Choroid plexus epithelial cell (primary cell): ENCODE results near the gene YBEY.

Source experiments
- DNase-seq: peaks from one replicate; pipeline ENCODE4 v3.0.0-alpha.2; 2010; ENCODE audit warnings: low read depth
- H3K4me3 ChIP-seq: 2 replicates; pipeline ENCODE4 v1.5.1; 2011; ENCODE audit warnings: low read depth, mild to moderate bottlenecking, control low read depth, low read length, moderate library complexity
- CTCF ChIP-seq: conservative IDR thresholded peaks from 2 replicates; pipeline ENCODE4 v1.5.1; 2011; ENCODE audit warnings: low read depth, mild to moderate bottlenecking, control low read depth, inconsistent platforms, low read length, moderate library complexity

YBEY gene

GRCh38 chr21:46326110-46326703, 40.1 kb downstream of the YBEY start:
- H3K4me3 ChIP-seq, result no peak overlapping the region
- TF ChIP-seq CTCF, result no peak
- DNase-seq, result no peak

GRCh38 chr21:46327711-46328110, 41.6 kb downstream of the YBEY start:
- DNase-seq, result no peak
- H3K4me3 ChIP-seq, result no peak overlapping the region
- TF ChIP-seq CTCF, result no peak

- DNase-seq, result no peak
- TF ChIP-seq CTCF, result no peak
- H3K4me3 ChIP-seq, result no peak overlapping the region
Observed at GRCh38 chr21:46328151-46328550, 42.0 kb downstream of the YBEY start.

GRCh38 chr21:46329796-46330195, 43.7 kb downstream of the YBEY start:
- no peak for TF ChIP-seq CTCF
- DNase-seq, result no peak
- no peak overlapping the region for H3K4me3 ChIP-seq

GRCh38 chr21:46334351-46335140, 48.4 kb downstream of the YBEY start:
- TF ChIP-seq CTCF, result no peak
- DNase-seq, result no peak

GRCh38 chr21:46336603-46337002, 50.5 kb downstream of the YBEY start:
- DNase-seq, result no peak
- TF ChIP-seq CTCF, result no peak
- H3K4me3 ChIP-seq, result no peak overlapping the region

More at GRCh38 chr21:46334351-46335140, 48.4 kb downstream of the YBEY start:
- no peak overlapping the region for H3K4me3 ChIP-seq

- TF ChIP-seq CTCF, result no peak
Observed at GRCh38 chr21:46340998-46341397, 54.9 kb downstream of the YBEY start.

More at GRCh38 chr21:46340998-46341397, 54.9 kb downstream of the YBEY start:
- DNase-seq, result no peak
- H3K4me3 ChIP-seq, result no peak overlapping the region
